Activated naive CD4-positive, alpha-beta T cell treated with anti-CD3 and anti-CD28 coated beads, Interleukin-2, amount 10 ng/mL, durations not matched to agents 7 days and 5 days (primary cell): ENCODE measurements around the gene FRMD3.

Experiments used
- CTCF ChIA-PET: fragments of 350-600 bp; sonication (Branson Sonifier 250); formaldehyde crosslinking; loops from one replicate; lab custom pipeline; 2021; ENCODE audit warnings: antibody characterized with exemption; lab: Charles Lee
- DNase-seq: peaks from one replicate; pipeline ENCODE4 v3.0.0-alpha.2; 2020
- H3K27ac Mint-ChIP-seq: one replicate; pipeline ENCODE4 v1.8.0; 2021; ENCODE audit warnings: mild to moderate bottlenecking, moderate library complexity, mixed read lengths
- H3K27me3 Mint-ChIP-seq: one replicate; pipeline ENCODE4 v1.8.0; 2021; ENCODE audit warnings: mild to moderate bottlenecking, mixed read lengths
- H3K36me3 Mint-ChIP-seq: one replicate; pipeline ENCODE4 v1.8.0; 2021; ENCODE audit warnings: mixed read lengths
- H3K4me1 Mint-ChIP-seq: one replicate; pipeline ENCODE4 v1.8.0; 2021; ENCODE audit warnings: mixed read lengths
- H3K4me3 Mint-ChIP-seq: one replicate; pipeline ENCODE4 v1.8.0; 2021; ENCODE audit warnings: mild to moderate bottlenecking, moderate library complexity, mixed read lengths
- H3K9me3 Mint-ChIP-seq: one replicate; pipeline ENCODE4 v1.8.0; 2021; ENCODE audit warnings: mixed read lengths

FRMD3 gene

DNA sequence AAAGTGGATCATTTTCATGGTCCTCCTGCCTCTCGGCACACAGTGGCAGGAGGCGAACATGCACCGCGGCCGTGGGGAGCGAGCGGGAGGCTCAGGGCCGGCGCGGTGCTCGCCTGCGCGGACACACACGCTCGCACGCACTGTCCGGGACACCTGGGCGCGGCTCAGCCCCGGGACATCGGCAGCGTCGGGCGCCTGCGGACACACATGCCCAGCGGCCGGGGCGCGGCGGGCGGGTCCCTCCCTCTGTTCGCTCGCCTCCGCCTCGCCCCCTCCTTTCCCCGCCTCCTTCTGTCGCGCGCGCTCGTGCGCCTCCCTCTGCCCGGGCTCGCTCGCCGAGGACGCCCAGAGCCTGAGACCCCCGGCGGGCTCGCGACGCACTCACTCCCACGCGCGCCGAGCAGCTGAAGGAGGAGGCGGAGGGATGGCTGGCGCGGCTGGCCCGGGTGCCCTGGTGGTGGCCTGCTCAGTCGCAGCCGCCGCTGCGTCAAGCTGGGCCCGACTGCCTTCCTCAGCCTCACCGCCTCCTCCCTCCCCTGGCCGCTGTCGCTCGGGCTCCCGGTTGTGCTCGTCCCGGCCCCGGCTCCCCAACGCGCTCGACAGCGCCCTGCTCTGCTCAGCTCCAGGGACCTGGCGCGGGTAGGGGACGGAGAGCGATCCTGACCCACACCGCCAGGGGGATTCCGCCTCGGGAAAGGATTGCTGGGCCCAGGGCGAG, at the start of gene FRMD3:
FRMD3 (minus strand) TSS at position 230 of the 718 bp plus-strand sequence; CDS start at position 60, 170 bp downstream.
- Mint-ChIP-seq H3K36me3 (no peaks in the 10 kb centered on the region), H3K9me3 (no peaks in the 10 kb centered on the region), H3K27me3 (peaks cover 44% of the 10 kb centered on the region), H3K4me1 (peaks cover 4% of the 10 kb centered on the region), H3K27ac (no peak within 1 kb of the TSS), H3K4me3 (peak within 1 kb of the TSS; percentile 51)
- DNase-seq: peak; percentile 47
- CTCF ChIA-PET: interaction anchor here (1.2 to 4.7 kb wide), 5 partner anchors 9 to 203 kb away, joined by 3 to 24 read pairs (median 4); no protein-coding TSS in a partner anchor

DNA sequence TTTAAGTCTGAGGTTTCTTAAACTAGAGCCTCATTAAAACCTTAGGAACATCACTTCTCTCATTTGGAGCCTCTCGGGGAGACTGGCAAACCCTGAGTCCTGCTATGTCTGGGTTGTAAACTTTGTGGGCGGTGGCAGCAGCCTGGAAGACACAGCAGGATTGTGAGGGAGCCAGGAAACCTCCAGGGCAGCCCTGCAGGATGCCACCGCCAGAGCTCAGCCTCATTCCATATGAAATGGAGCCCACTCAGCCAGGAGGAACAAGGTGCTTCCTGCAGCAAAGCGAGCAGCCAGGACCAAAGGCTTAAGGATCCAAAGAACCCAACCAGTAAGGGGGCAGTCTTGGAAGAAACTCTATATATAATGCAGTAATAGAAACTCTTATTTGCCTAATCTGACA, 46.8 kb upstream of the FRMD3 start:
- no peaks in the 10 kb centered on the region for H3K9me3 Mint-ChIP-seq
- H3K27me3 Mint-ChIP-seq: no peaks in the 10 kb centered on the region
- no peak for DNase-seq
- no peaks in the 10 kb centered on the region for H3K4me1 Mint-ChIP-seq
- CTCF ChIA-PET: interaction anchor here (1.3 to 1.5 kb wide), 2 partner anchors 11 to 12 kb away, joined by 3 to 4 read pairs; no protein-coding TSS in a partner anchor
- no peak overlapping the region for H3K4me3 Mint-ChIP-seq
- H3K27ac Mint-ChIP-seq: no peak overlapping the region
- H3K36me3 Mint-ChIP-seq: no peaks in the 10 kb centered on the region

DNA sequence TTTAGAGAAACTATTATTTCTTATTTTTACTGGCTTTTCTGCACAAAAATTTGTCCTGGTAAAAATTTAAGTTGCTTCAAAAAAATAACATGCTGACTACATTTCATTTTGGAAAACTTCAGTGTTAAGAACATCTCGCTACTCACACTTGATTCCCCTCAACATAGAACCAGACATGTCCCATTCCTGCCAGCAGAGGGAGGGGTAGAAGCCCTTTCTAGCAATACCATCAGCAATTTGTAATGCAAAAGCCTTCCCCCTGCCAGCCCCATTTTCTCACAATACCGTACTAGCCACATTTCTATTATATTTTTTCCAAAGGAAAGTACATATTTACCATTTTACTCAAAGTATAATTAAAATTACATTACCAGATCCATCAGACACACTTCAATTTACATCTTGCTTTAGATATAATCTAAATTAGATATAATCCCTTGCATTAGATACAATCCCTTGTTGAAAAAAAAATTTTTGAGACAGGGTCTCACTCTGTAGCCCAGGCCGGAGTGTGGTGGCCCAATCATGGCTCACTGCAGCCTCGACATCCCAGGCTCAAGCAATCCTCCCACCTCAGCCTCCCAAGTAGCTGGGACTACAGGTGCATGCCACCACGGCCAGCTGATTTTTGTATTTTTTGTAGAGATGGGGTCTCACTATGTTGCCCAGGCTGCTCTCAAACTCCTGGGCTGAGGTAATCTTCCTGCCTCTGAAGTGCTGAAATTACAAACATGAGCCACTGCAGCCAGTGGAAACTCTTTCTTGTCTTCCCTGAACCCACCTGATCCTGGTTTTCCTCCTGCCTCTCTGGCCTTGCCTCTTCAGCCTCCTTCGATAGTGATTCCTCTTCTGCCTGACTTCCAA, 45.2 kb upstream of the FRMD3 start:
- no peaks in the 10 kb centered on the region for H3K9me3 Mint-ChIP-seq
- peak; percentile 47 for DNase-seq
- H3K4me3 Mint-ChIP-seq: no peak overlapping the region
- no peaks in the 10 kb centered on the region for H3K27me3 Mint-ChIP-seq
- H3K4me1 Mint-ChIP-seq: no peaks in the 10 kb centered on the region
- CTCF ChIA-PET: no interaction called here
- H3K36me3 Mint-ChIP-seq: no peaks in the 10 kb centered on the region
- no peak overlapping the region for H3K27ac Mint-ChIP-seq

DNA sequence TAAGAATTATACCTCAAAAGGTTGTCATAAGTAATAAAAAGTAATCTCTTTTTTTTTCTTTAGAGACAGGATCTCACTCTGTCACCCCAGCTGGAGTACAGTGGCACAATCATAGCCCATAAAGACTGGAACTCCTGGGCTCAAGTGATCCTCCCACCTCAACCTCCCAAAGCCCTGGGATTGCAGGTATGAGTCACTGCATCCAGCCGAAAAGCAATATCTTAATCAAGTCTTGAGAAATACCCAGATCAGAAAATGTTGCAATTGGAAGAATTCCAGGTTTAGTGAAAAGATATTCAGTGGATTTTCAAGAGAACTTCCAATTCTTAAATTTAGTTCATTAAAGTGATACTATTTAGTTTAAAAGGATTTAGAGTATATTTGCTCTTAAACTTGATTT, 43.8 kb upstream of the FRMD3 start:
- Mint-ChIP-seq H3K4me1 (no peaks in the 10 kb centered on the region), H3K27ac (no peak overlapping the region), H3K36me3 (no peaks in the 10 kb centered on the region), H3K27me3 (no peaks in the 10 kb centered on the region), H3K9me3 (no peaks in the 10 kb centered on the region), H3K4me3 (no peak overlapping the region)
- CTCF ChIA-PET: no interaction called here
- DNase-seq: no peak

DNA sequence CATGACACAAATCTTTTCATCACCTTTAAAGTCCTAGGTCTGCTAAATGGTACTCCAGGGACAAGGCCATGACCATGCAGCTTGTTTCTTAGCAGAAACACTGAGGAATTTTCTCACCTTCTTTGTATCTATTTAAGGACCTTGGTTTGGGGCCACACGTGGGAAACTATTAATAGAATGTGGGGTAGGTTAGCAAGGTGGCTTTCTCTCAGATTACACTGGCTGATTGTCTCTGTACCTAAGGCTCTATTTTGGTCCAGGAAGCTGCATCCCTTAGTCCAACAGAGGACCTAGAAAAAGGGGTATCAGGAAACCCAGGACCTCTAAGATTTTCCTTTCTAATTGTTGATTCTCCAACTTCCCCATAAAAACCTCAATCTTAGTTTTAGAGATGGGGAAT, 36.3 kb upstream of the FRMD3 start:
- DNase-seq: no peak
- Mint-ChIP-seq H3K4me3 (no peak overlapping the region), H3K9me3 (no peaks in the 10 kb centered on the region), H3K36me3 (no peaks in the 10 kb centered on the region), H3K4me1 (peaks cover 2% of the 10 kb centered on the region), H3K27me3 (no peaks in the 10 kb centered on the region), H3K27ac (no peak overlapping the region)
- CTCF ChIA-PET: interaction anchor here (1.0 to 1.3 kb wide), 3 partner anchors 11 to 240 kb away, joined by 3 read pairs; no protein-coding TSS in a partner anchor

DNA sequence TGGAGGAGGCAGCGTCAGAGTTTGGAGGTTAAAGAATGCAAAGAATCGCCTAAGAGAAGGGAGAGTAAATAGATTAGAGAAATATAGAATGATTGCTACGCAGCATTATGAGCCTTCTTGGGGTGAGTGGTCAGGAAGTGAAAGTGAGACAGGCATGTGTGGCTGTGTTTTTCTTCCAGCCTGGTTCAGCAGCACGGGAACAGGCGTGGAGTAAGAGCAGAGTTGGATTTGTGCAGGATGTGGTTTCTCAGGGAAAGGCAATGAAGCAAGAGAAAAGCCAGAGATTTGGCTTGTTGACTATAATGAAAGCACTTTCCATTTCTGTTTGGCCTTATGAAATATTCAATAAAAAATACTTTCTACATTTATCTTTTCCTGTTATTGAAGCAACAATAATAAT, 34.3 kb upstream of the FRMD3 start:
- no peak overlapping the region for H3K4me3 Mint-ChIP-seq
- no peaks in the 10 kb centered on the region for H3K36me3 Mint-ChIP-seq
- H3K27ac Mint-ChIP-seq: no peak overlapping the region
- CTCF ChIA-PET: no interaction called here
- H3K4me1 Mint-ChIP-seq: peaks cover 2% of the 10 kb centered on the region
- no peak for DNase-seq
- no peaks in the 10 kb centered on the region for H3K9me3 Mint-ChIP-seq
- H3K27me3 Mint-ChIP-seq: no peaks in the 10 kb centered on the region

DNA sequence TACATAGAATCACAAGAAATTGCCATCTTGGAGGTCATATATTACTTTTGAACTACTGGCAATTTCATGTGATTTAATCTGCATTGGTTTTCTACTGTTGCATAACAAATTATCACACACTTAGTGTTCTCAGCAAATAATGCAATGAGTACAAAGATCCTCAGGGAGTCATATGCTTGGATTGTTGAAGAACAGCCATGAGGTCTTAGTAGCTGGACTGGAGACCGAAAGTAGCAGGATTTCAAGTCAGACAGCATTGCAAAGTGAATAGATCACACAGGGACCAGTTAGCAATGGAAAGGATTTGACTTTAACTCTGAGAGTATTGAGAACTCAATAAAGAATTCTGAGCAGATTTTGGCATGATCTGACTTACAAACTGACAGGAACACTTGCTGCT, 32.2 kb upstream of the FRMD3 start:
- H3K27ac Mint-ChIP-seq: no peak overlapping the region
- H3K4me1 Mint-ChIP-seq: peaks cover 2% of the 10 kb centered on the region
- DNase-seq: no peak
- no peak overlapping the region for H3K4me3 Mint-ChIP-seq
- CTCF ChIA-PET: no interaction called here
- H3K27me3 Mint-ChIP-seq: no peaks in the 10 kb centered on the region
- H3K36me3 Mint-ChIP-seq: no peaks in the 10 kb centered on the region
- H3K9me3 Mint-ChIP-seq: no peaks in the 10 kb centered on the region

DNA sequence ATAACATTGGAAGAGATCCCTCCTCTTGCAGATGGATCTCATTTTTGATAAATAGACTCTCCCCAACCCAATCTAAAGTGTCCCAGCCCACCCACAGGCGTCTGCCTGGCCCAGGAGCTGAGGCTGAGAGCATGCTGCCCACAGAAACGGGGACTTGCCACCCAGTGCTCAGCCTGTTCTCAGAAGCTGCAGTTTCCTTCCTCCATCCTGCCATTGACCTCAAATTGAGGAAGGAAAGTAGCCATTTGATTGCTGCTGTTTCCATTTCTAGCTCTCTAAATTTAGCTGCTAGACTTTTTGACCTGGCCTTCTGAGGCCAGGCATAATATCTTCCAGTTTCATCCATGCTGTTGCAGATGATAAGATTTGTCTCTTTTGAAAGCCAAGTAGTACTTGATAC, 31.1 kb upstream of the FRMD3 start:
- CTCF ChIA-PET: no interaction called here
- Mint-ChIP-seq H3K9me3 (no peaks in the 10 kb centered on the region), H3K4me1 (peaks cover 2% of the 10 kb centered on the region), H3K36me3 (no peaks in the 10 kb centered on the region), H3K27me3 (no peaks in the 10 kb centered on the region), H3K27ac (no peak overlapping the region), H3K4me3 (no peak overlapping the region)
- DNase-seq: no peak

DNA sequence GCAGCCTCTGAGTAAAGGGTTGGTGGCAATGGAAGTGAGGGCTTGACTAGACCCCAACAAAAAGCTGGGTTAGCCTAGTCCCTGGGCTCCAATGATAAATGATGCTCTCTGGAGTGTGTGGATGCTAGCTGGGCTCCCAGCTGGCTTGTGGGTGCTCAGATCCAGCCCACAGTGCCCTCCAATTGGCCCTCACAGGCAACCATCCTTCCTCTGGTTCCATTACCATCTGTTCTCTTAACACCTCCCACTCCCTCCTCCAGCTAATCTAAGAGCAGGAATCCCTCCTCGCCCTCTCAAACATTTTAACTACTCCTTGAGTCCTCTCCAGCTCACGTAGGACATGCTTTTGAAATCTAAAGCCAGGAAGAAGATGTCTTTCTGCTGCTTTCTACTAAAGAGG, 25.2 kb upstream of the FRMD3 start:
- Mint-ChIP-seq H3K27me3 (no peaks in the 10 kb centered on the region), H3K4me1 (no peaks in the 10 kb centered on the region)
- CTCF ChIA-PET: no interaction called here

DNA sequence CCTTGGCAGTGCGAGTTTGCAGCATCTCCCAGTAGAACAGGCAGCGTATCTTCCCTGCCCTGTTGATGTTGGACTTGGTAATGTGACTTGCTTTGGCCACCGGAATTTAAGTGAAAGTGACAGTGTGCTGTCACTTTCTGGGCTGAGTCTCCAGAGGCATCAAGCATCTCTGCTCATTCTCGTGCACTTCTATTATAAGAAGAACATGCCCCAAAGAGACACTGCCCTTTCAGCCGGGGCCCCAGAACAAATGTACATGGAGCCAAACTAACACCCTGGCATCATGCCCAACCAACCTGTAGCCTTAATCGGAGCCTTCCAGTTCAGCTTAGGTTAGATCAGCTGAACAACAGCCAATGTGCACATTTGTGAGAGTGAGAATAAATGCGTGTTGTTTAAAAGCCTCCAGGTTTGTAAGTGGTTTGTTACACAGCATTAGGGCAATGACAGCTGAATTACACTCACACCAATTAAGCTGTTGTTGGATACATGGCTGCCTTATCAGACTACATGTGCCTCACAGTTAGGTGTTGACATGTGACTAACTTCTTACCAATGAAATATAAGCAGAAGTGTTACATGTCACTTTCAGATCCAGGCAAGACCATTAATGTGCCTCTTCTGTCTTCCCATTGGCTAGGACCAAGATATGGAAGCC, 22.1 kb upstream of the FRMD3 start:
- H3K4me1 Mint-ChIP-seq: no peaks in the 10 kb centered on the region
- no peaks in the 10 kb centered on the region for H3K9me3 Mint-ChIP-seq
- no peak overlapping the region for H3K27ac Mint-ChIP-seq
- no peaks in the 10 kb centered on the region for H3K27me3 Mint-ChIP-seq
- no peak for DNase-seq
- no peaks in the 10 kb centered on the region for H3K36me3 Mint-ChIP-seq
- CTCF ChIA-PET: interaction anchor here (1.8 kb wide), 1 partner anchor 226 kb away, joined by 7 read pairs; no protein-coding TSS in a partner anchor
- no peak overlapping the region for H3K4me3 Mint-ChIP-seq

More for the DNA sequence above, 25.2 kb upstream of the FRMD3 start:
- Mint-ChIP-seq H3K9me3 (no peaks in the 10 kb centered on the region), H3K4me3 (no peak overlapping the region), H3K27ac (no peak overlapping the region), H3K36me3 (no peaks in the 10 kb centered on the region)
- no peak for DNase-seq

DNA sequence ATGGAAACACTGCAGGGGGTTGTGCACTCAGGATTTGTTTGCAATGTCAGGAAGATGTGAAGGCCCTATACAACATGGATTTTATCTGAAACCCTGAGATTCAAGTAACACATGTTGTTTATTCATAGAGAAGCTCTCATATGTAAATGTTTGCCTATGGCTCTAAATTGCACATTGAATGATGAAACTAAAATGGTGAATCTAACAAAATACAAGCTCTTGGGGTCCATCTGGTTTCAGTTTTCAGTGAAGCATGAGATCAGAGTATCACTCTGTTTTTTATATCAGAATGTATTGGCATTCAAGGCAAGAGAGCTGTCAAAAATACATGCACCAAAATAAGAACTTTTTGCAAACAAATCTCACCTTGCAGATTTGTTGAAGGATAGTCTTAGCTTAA, 19.6 kb upstream of the FRMD3 start:
- CTCF ChIA-PET: interaction anchor here (1.2 kb wide), 1 partner anchor 13 kb away, joined by 3 read pairs; no protein-coding TSS in a partner anchor

DNA sequence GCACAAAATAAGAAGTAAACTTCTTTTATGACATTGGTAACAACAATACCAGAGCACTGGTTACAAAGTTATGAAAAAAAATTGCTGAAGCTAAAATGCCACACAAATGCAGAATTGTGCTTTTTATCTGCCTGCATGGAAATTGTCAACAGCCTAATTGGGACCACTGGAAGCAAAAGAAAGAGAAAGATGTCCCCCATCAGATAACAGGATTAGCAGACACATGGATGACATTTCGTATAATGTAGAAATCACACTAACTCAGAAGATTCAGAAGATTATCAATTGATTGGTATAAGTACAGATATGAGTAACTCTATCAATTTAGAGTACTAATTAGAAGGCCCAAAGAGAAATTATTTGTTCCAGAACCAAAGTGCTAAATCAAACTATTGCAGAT, 19.1 kb upstream of the FRMD3 start:
- CTCF ChIA-PET: interaction anchor here (1.2 kb wide), 1 partner anchor 12 kb away, joined by 3 read pairs; no protein-coding TSS in a partner anchor
- Mint-ChIP-seq H3K9me3 (peaks cover 5% of the 10 kb centered on the region), H3K4me3 (no peak overlapping the region), H3K4me1 (no peaks in the 10 kb centered on the region), H3K27ac (no peak overlapping the region), H3K27me3 (no peaks in the 10 kb centered on the region), H3K36me3 (no peaks in the 10 kb centered on the region)
- no peak for DNase-seq

More for the DNA sequence above, 19.6 kb upstream of the FRMD3 start:
- H3K27ac Mint-ChIP-seq: no peak overlapping the region
- H3K9me3 Mint-ChIP-seq: peaks cover 5% of the 10 kb centered on the region
- H3K4me1 Mint-ChIP-seq: no peaks in the 10 kb centered on the region
- no peaks in the 10 kb centered on the region for H3K36me3 Mint-ChIP-seq
- H3K4me3 Mint-ChIP-seq: no peak overlapping the region
- DNase-seq: no peak
- no peaks in the 10 kb centered on the region for H3K27me3 Mint-ChIP-seq

DNA sequence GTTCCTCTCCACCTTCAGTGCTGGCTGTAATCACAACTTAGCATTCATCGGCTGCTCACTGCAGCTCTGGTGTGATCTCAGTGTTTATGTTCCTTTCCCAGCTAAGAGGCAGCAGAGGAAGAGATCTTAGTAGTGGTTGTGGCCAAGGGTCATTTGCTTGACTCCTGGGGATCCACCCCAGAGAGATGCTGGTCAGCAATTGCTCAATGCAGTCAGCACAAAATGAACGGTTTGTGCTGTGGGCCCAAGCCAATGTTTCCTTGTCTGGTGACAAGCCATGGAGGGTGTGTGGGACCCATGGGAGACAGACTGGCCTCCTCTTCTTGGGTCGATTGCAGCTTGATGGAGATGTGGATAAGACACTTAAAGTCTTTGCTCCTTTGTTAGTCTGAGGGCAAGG, 16.1 kb upstream of the FRMD3 start:
- no peaks in the 10 kb centered on the region for H3K27me3 Mint-ChIP-seq
- CTCF ChIA-PET: interaction anchor here (2.2 kb wide), 1 partner anchor 10 kb away, joined by 10 read pairs; no protein-coding TSS in a partner anchor
- DNase-seq: no peak
- no peak overlapping the region for H3K4me3 Mint-ChIP-seq
- no peaks in the 10 kb centered on the region for H3K4me1 Mint-ChIP-seq
- no peak overlapping the region for H3K27ac Mint-ChIP-seq
- peaks cover 8% of the 10 kb centered on the region for H3K9me3 Mint-ChIP-seq
- no peaks in the 10 kb centered on the region for H3K36me3 Mint-ChIP-seq
